ENCODE data around the gene RPL23.

DNA sequence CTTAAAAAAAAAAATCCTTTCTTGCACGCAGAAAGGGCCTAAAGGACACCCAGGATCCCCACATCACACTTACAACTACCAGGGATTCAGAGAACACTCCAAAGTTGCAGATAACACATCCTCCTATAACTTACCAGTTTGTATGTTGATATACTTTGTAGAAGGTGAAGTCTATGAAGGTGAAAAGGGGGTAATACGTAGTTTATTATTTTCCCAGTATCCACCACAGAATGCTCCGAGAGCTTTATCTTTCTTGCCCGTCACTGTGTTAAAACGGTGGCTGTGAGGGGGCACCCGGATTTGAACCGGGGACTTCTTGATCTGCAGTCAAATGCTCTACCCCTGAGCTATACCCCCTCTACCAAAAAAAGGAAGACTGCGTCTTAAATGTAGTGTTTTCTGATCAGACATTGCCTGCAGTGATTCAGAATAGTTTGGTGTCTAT lies 7.9 kb upstream of the RPL23 start:
- TF ChIP-seq, protein P1, sequence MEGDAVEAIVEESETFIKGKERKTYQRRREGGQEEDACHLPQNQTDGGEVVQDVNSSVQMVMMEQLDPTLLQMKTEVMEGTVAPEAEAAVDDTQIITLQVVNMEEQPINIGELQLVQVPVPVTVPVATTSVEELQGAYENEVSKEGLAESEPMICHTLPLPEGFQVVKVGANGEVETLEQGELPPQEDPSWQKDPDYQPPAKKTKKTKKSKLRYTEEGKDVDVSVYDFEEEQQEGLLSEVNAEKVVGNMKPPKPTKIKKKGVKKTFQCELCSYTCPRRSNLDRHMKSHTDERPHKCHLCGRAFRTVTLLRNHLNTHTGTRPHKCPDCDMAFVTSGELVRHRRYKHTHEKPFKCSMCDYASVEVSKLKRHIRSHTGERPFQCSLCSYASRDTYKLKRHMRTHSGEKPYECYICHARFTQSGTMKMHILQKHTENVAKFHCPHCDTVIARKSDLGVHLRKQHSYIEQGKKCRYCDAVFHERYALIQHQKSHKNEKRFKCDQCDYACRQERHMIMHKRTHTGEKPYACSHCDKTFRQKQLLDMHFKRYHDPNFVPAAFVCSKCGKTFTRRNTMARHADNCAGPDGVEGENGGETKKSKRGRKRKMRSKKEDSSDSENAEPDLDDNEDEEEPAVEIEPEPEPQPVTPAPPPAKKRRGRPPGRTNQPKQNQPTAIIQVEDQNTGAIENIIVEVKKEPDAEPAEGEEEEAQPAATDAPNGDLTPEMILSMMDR (conservative IDR thresholded peaks at IDR 0.05; ENCODE audit: low read depth, low read length) = no peak
- no peak for TF ChIP-seq EZH2 (IDR thresholded peaks at IDR 0.05; ENCODE audit: low read length, unreplicated experiment)

Measured in PC-3 (cell line).